Uterus (tissue), 2 donors: ENCODE data around the gene ANKRD60.

Experiments
- CTCF ChIP-seq, 4 experiments: fragments of 200-600 bp in 2 of 4; fragments of 450-650 bp in 2 of 4; sonication (generic) in 2 of 4; IDR thresholded peaks; one replicate each; pipeline ENCODE4 v1.5.1; 2016 to 2019; ENCODE audit warnings: antibody characterized with exemption in 4 of 4, mild to moderate bottlenecking in 2 of 4, moderate library complexity in 1 of 4
- POLR2A ChIP-seq, 2 donors: fragments of 450-650 bp; IDR thresholded peaks; one replicate each; pipeline ENCODE4 v1.6.1; 2016; ENCODE audit warnings: antibody characterized with exemption in 2 of 2, mild to moderate bottlenecking in 1 of 2, moderate library complexity in 1 of 2

- TF ChIP-seq POLR2A (IDR thresholded peaks at IDR 0.05) (no peak), CTCF (IDR thresholded peaks at IDR 0.05) (no peak)
Measured at GRCh38 chr20:58227391-58228102, 906 bp downstream of the ANKRD60 start.
